ENCODE results near the gene SYCE3. TPM values are rescaled to one million over a fixed set of nuclear protein-coding genes. Genes with fewer than 3 reads are reported as not detected.

SYCE3 gene
- total and polyA plus RNA-seq, 2 experiments from 2014 or later = not detected

DNA sequence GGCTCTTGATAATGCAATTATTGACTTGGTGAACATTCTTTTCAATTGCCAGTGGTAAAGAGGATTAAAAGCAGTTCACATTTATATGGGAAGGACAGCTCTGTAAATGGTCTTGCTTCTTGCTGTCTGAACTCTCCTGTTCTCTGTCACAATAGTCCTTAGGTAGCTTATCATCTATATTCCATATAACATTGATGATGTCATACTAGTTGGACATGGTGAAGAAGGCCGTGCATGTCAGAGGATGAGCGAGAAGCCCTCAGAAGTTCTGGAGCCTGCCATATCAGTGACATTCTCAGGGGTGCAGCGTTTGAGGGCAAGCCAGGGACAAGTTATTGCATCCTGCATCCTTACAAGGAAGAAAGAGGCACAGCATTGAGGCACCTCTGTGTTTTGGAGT lies 22.5 kb upstream of the SYCE3 start:
- Histone ChIP-seq H3K36me3 (ENCODE audit: insufficient read depth) (no peaks in the 10 kb centered on the region), H2AFZ (no peak overlapping the region), H3K4me3 (no peak overlapping the region), H3K27me3 (ENCODE audit: insufficient read depth) (peaks cover 13% of the 10 kb centered on the region; the same call in 1 of the 2 replicates), H3F3A (replicated peaks; ENCODE audit: low read depth) (peaks cover 15% of the 10 kb centered on the region), H3K9me2 (ENCODE audit: insufficient read depth) (no peaks in the 10 kb centered on the region), H3K4me2 (no peak overlapping the region), H3K4me1 (ENCODE audit: insufficient read depth) (peaks cover 8% of the 10 kb centered on the region), H3K27ac (ENCODE audit: low read depth) (peak overlapping the region; percentile 64; the same call in 1 of the 2 replicates), H4K20me1 (replicated peaks; ENCODE audit: insufficient read depth) (0 out of 2 replicates have a peak, but pooled peaks cover 3% of the 10 kb centered on the region), H3K79me2 (replicated peaks; ENCODE audit: insufficient read depth) (no peaks in the 10 kb centered on the region)
- DNase-seq (ENCODE audit: low spot score) (no peak), ATAC-seq (no peak)
- H3K9me3 Mint-ChIP-seq = no peaks in the 10 kb centered on the region
- TF ChIP-seq ETS1 (IDR thresholded peaks at IDR 0.05) (no peak), ZNF114 (CRISPR knock-in tag; IDR thresholded peaks at IDR 0.05) (no peak), REST (IDR thresholded peaks at IDR 0.05; ENCODE audit: unreplicated experiment) (no peak), POLR2AphosphoS5 (IDR thresholded peaks at IDR 0.05; ENCODE audit: low read depth) (no peak), CREB1 (CRISPR knock-in tag; IDR thresholded peaks at IDR 0.05; ENCODE audit: low read depth) (no peak), ZNF331 (CRISPR knock-in tag; IDR thresholded peaks at IDR 0.05; ENCODE audit: low read depth) (no peak), EZH2phosphoT487 (IDR thresholded peaks at IDR 0.05; ENCODE audit: unreplicated experiment) (no peak), JUNB (IDR thresholded peaks at IDR 0.05; ENCODE audit: unreplicated experiment) (no peak)
- TF ChIP-seq, protein P1, sequence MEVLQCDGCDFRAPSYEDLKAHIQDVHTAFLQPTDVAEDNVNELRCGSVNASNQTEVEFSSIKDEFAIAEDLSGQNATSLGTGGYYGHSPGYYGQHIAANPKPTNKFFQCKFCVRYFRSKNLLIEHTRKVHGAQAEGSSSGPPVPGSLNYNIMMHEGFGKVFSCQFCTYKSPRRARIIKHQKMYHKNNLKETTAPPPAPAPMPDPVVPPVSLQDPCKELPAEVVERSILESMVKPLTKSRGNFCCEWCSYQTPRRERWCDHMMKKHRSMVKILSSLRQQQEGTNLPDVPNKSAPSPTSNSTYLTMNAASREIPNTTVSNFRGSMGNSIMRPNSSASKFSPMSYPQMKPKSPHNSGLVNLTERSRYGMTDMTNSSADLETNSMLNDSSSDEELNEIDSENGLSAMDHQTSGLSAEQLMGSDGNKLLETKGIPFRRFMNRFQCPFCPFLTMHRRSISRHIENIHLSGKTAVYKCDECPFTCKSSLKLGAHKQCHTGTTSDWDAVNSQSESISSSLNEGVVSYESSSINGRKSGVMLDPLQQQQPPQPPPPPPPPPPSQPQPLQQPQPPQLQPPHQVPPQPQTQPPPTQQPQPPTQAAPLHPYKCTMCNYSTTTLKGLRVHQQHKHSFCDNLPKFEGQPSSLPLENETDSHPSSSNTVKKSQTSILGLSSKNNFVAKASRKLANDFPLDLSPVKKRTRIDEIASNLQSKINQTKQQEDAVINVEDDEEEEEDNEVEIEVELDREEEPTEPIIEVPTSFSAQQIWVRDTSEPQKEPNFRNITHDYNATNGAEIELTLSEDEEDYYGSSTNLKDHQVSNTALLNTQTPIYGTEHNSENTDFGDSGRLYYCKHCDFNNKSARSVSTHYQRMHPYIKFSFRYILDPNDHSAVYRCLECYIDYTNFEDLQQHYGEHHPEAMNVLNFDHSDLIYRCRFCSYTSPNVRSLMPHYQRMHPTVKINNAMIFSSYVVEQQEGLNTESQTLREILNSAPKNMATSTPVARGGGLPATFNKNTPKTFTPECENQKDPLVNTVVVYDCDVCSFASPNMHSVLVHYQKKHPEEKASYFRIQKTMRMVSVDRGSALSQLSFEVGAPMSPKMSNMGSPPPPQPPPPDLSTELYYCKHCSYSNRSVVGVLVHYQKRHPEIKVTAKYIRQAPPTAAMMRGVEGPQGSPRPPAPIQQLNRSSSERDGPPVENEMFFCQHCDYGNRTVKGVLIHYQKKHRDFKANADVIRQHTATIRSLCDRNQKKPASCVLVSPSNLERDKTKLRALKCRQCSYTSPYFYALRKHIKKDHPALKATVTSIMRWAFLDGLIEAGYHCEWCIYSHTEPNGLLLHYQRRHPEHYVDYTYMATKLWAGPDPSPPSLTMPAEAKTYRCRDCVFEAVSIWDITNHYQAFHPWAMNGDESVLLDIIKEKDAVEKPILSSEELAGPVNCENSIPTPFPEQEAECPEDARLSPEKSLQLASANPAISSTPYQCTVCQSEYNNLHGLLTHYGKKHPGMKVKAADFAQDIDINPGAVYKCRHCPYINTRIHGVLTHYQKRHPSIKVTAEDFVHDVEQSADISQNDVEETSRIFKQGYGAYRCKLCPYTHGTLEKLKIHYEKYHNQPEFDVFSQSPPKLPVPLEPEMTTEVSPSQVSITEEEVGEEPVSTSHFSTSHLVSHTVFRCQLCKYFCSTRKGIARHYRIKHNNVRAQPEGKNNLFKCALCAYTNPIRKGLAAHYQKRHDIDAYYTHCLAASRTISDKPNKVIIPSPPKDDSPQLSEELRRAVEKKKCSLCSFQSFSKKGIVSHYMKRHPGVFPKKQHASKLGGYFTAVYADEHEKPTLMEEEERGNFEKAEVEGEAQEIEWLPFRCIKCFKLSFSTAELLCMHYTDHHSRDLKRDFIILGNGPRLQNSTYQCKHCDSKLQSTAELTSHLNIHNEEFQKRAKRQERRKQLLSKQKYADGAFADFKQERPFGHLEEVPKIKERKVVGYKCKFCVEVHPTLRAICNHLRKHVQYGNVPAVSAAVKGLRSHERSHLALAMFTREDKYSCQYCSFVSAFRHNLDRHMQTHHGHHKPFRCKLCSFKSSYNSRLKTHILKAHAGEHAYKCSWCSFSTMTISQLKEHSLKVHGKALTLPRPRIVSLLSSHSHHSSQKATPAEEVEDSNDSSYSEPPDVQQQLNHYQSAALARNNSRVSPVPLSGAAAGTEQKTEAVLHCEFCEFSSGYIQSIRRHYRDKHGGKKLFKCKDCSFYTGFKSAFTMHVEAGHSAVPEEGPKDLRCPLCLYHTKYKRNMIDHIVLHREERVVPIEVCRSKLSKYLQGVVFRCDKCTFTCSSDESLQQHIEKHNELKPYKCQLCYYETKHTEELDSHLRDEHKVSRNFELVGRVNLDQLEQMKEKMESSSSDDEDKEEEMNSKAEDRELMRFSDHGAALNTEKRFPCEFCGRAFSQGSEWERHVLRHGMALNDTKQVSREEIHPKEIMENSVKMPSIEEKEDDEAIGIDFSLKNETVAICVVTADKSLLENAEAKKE (CRISPR knock-in tag; IDR thresholded peaks at IDR 0.05) = no peak
- H3K27ac Mint-ChIP-seq = no peak overlapping the region
- H3K4me3 Mint-ChIP-seq = no peak overlapping the region; the same call in 2 of the 3 replicates
- H3K27me3 Mint-ChIP-seq (ENCODE audit: insufficient read depth, low read depth, poor library complexity) = peaks cover 10% of the 10 kb centered on the region
- H3K36me3 Mint-ChIP-seq (ENCODE audit: low read depth) = no peaks in the 10 kb centered on the region; the same call in 2 of the 3 replicates
- H3K4me1 Mint-ChIP-seq = peaks cover 7% of the 10 kb centered on the region

Measured in GM23338 (cell line).